Liver (tissue), 3 donors: ENCODE results near the gene ZCCHC14.

Source experiments
- ATF3 ChIP-seq: IDR thresholded peaks from 2 replicates; pipeline ENCODE4 v1.6.1; 2016; ENCODE audit warnings: antibody characterized with exemption
- CTCF ChIP-seq: fragments of 150-350 bp; IDR thresholded peaks from 2 replicates; pipeline ENCODE4 v1.5.1; 2017; ENCODE audit warnings: improper control_type of control experiment, low read depth, low read length; ENCODE audit not compliant: missing input control
- EGR1 ChIP-seq, 2 donors: IDR thresholded peaks; 2 replicates each; pipeline ENCODE4 v1.6.1; 2016 to 2018; ENCODE audit warnings: antibody characterized with exemption in 2 of 2, low read depth in 2 of 2
- GABPA ChIP-seq, 2 donors: IDR thresholded peaks in 1 of 2; conservative IDR thresholded peaks in 1 of 2; 2 replicates each; pipeline ENCODE4 v1.6.1; 2016; ENCODE audit warnings: antibody characterized with exemption in 2 of 2, mild to moderate bottlenecking in 1 of 2, moderate library complexity in 1 of 2
- JUND ChIP-seq, 2 donors: IDR thresholded peaks; 2 replicates each; pipeline ENCODE4 v1.6.1; 2016; ENCODE audit warnings: antibody characterized with exemption in 2 of 2
- MAX ChIP-seq: IDR thresholded peaks from 2 replicates; pipeline ENCODE4 v1.6.1; 2016; ENCODE audit warnings: antibody characterized with exemption
- RAD21 ChIP-seq, 2 donors: IDR thresholded peaks; 2 replicates each; pipeline ENCODE4 v1.6.1; 2016; ENCODE audit warnings: antibody characterized with exemption in 2 of 2, mild to moderate bottlenecking in 2 of 2
- REST ChIP-seq: IDR thresholded peaks from 2 replicates; pipeline ENCODE4 v1.6.1; 2016; ENCODE audit warnings: antibody characterized with exemption, mild to moderate bottlenecking
- RXRA ChIP-seq, 2 donors: IDR thresholded peaks; 2 replicates each; pipeline ENCODE4 v1.6.1; 2017 to 2018; ENCODE audit warnings: antibody characterized with exemption in 2 of 2, mild to moderate bottlenecking in 1 of 2
- SP1 ChIP-seq: IDR thresholded peaks from 2 replicates; pipeline ENCODE4 v1.6.1; 2018; ENCODE audit warnings: antibody characterized with exemption, mild to moderate bottlenecking
- YY1 ChIP-seq: IDR thresholded peaks from 2 replicates; pipeline ENCODE4 v1.6.1; 2016; ENCODE audit warnings: antibody characterized with exemption, mild to moderate bottlenecking
- donor health status: healthy.
- donor health status: healthy.

- TF ChIP-seq GABPA (IDR thresholded peaks at IDR 0.05 in 1 of 2, conservative IDR thresholded peaks at IDR 0.05 in 1 of 2), result no peak
- TF ChIP-seq CTCF, result no peak
- no peak for TF ChIP-seq REST
- no peak for TF ChIP-seq ATF3
- no peak for TF ChIP-seq EGR1 (IDR thresholded peaks at IDR 0.05; ENCODE audit: low read depth in 2 of 2)
- TF ChIP-seq YY1, result no peak
- TF ChIP-seq JUND (IDR thresholded peaks at IDR 0.05), result no peak
- no peak for TF ChIP-seq RAD21 (IDR thresholded peaks at IDR 0.05)
- no peak for TF ChIP-seq SP1
- no peak for TF ChIP-seq RXRA (IDR thresholded peaks at IDR 0.05)
- TF ChIP-seq MAX, result no peak
These were observed 122.8 kb downstream of the ZCCHC14 start for GRCh38 chr16:87369796-87370719.
